HG02759 (cell line): ENCODE data around the gene NKTR.

Source experiments
- ATAC-seq: cut with Tn5 transposase; IDR thresholded peaks from one replicate; pipeline ENCODE4 v1.9.1; 2021; ENCODE audit warnings: mild to moderate bottlenecking, moderate library complexity; ENCODE audit not compliant: unreplicated experiment

The NKTR gene

GRCh38 chr3:42660898-42661297 is 60.4 kb downstream of the NKTR start:
- no peak for ATAC-seq

DNA sequence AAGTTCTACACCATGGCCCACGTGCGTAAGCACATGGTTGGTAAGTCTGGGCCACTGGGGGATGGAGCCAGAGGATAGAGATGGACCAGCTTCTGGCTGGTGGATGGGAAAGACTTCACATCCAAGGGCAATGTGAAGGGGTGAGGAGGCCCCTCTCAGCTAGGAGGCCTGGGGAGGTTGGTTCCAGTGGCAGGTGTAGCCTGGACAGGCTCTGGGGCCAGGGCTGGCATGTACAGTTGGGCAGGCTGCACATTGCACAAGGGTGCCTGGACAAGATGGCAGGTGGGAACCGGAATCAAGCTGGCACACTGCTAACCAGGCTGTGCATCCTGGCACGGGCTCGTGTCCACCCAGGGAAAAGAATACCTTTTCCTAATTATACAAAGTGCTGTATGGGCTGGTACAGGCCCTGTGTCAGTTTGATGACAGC is 61.1 kb downstream of the NKTR start:
- ATAC-seq: no peak

GRCh38 chr3:42662037-42662812 is 61.7 kb downstream of the NKTR start:
- no peak for ATAC-seq

DNA sequence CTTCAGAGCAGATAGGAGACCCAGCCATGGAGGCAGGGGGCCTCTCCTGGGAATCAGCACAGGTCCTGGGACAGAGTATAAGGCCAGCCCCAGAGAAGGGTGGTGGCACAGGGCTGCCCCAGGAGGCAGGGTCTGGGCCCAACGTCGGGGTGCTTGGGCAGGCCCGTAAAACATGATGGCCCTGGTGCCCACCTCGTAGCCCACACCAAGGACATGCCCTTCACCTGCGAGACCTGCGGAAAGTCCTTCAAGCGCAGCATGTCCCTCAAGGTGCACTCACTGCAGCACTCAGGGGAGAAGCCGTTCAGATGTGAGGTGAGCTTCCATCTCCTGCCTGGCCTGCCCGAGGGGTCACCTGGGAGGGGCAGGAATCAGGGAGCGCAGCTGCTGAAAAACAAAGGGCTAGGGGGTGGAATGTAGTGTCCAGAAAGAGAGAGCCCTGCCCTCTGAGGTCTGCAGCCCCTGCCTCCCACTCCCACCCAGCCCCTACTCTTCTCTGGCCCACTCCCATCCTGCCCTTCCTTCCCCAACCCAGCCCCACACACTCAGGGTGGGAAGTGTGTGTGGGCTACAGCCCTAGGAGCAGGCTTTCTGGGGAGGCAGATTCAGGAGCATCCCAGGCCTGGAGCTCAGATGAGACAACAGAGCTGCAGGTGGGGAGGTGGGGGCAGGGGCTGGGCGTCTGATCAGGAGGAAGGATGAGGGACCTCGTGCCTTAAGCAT is 62.5 kb downstream of the NKTR start:
- ATAC-seq: no peak

DNA sequence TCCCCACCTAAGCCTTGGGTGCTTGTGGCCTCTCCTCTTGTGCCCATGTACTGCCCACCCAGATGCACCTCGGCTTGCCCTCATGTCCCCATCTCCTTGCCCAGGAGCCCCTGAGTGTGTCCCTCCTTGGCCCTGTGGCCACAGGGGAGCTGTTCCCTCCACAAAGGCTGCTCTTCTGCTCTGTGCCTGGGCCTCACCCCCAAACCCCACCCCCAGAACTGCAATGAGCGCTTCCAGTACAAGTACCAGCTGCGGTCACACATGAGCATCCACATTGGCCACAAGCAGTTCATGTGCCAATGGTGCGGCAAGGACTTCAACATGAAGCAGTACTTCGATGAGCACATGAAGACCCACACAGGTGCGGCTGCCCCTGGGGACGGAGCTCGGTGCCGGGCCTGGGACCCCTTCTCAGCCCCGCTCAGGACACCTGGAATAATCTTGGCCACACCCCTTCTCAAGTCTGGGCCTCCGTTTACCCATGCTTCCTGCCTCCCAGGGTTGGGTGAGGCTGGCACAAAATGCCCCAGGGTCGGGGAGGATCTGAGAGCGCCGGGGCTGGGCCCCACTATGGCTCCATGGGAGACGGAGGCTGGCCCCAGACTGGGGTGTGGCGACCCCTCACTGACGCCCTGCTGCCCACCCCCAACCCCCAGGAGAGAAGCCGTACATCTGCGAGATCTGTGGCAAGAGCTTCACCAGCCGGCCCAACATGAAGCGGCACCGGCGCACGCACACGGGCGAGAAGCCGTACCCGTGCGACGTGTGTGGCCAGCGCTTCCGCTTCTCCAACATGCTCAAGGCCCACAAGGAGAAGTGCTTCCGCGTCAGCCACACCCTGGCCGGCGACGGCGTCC is 63.3 kb downstream of the NKTR start:
- no peak for ATAC-seq

GRCh38 chr3:42664438-42664803 is 63.9 kb downstream of the NKTR start:
- no peak for ATAC-seq

- ATAC-seq: no peak
These were observed 64.8 kb downstream of the NKTR start for GRCh38 chr3:42665050-42665878.

DNA sequence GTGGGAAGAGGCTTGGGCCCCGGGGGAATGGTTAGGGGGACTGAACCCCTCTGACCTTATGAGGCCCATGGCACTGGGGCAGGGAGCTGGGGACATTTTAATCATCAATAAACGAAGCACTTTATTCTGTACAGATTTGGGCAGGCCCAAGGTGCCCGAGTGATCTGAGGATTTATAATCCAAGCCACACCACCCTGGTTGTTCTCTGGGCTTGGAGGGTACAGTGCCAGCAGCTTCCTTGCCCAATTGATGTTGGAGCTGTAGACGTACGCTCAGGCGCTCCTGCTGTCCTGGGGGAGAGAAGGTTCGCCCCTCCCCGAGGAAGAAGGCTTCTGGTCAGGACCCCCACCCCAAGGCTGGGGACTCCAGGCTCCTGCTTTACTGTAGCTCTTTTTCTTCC is 65.5 kb downstream of the NKTR start:
- ATAC-seq: no peak

DNA sequence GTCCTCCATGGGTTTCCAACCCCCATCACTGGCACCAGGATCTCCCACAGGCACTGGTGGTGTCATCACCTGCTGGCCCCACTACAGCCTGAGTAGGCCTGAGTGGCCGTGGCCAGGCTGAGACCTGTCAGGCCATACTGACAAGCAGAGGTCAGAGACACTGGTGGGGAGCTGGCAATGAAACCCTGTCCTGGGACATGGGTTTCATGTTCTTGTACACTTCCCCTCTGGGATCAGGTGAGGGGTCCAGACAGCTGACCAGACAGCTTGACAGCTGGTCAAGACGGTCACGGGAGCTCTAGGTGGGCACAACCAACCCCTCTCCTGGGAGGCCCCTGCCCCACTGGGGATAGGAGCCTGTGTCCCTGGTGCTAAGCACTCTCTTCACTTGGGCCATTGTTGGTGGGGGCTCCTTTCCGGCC is 66.1 kb downstream of the NKTR start:
- no peak for ATAC-seq

DNA sequence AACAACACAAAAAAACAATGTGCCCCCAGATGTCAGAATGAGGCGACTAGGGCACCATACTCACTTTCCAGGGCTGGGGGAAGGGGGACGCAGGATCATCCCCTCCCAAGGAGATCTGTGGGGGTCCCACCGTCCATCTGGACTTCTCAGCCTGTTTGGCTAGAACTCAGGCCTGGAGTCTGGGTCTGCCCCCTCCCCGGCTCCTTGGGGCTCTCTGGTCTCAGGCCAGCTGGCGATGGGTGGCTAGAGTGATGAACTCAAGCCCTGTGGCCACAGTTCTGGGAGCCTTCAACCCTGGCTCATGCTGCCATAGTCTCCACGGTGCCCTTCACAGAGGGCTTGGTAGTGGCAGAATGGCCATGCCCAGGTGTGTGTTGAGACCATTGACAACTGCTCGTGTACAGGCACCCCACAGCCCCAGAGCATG is 66.6 kb downstream of the NKTR start:
- ATAC-seq: no peak

DNA sequence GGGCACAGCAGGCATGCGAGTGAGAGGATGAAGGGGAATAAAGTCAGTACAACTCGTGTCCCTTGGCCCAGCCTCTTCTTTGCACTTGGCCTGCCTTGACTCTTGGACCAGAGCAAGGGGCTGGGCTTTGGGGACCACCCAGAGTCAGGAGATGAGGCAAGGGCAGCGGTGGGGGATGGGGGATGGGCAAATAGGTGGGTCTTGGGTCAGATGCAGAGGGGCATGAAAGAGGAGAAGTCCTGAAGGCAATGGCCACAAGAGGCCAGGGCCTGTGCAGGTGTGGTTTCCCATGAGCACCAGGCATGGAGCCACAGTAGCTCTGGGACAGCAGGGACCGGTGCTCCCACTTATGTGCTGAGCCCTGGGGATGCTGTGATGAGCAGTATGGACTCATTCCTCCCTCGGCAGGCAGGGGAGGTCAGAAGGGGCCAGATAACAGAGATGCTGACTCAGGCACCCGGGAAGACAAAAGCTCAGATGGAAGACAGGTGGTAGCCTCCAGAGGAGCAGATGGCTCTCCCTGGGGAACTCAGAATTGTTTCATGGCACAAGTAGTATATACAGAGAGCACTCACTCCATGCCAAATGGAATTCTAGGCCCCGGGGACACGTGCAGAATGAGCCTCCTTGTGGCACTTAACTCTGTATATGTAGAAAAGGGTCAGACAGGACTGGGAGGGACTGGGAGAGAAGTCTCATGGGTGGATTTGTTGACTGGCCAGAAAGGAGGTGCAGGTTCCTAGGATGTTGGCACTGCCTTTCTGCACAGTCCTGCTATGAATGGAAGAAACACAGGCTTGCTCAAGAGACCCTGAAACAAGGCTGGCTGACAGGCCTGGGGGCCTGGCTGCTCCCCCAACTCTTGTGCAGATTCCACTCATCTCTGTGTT is 67.3 kb downstream of the NKTR start:
- no peak for ATAC-seq

DNA sequence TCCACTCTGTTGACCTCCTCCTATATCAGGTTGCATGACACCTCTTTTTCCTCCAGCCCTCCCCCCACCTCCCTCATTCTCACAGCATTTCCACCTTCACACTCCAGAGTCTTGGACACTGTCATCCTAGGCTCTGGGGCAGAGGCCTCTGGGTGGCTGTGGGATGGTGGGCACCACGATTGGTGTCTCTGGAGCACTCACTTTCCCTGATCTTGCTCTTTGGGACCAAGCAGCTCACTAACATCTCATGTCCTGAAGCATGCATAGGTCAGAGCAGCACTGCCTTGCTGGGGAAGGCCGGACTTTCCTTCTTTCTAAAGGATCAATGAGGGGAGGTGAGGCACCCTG is 67.9 kb downstream of the NKTR start:
- no peak for ATAC-seq

DNA sequence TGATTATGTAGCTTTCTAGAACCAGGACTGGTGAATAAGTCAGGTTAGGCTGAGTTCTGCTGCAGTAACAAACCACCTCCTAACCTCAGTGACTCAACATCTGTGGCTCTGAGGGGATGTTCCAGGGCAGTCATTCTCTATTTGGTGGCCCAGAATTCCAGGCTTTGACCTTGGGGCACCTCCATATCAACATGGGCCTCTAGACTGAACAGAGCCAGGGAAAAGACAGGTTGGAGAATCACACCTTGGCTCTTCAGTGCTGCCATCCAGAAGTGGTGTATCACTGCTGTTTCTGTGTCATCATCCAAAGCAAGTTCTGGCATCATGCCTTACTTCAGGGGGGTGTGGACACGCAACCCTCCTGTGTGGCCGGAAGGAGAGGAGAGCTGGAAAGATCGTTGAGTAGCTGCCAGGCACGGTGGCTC is 68.3 kb downstream of the NKTR start:
- ATAC-seq: no peak

DNA sequence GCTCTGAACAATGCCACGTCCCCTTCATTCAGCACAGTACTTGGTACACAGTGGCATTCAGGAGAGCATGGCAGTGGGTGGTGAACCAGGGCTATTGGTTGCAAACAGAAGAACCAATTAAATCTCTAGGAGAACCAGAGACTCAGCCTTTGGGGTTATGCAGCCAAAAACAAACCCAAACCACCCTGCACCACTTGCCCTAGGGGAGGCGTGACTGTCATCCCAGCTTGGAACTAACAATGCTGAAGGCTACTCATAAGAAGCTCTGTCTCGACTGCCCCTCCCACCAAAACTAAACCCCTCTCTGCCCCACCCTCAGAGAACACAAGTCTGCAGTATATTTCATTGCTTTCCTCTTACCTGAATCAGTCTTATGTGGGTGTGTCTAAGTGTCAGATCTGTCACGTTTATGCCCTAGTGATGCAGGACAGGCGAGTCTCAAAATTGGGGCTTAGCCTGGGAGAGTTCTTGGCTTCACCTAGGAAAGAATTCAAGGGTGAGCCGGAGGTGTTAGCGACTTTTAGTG is 69.6 kb downstream of the NKTR start:
- ATAC-seq: no peak

DNA sequence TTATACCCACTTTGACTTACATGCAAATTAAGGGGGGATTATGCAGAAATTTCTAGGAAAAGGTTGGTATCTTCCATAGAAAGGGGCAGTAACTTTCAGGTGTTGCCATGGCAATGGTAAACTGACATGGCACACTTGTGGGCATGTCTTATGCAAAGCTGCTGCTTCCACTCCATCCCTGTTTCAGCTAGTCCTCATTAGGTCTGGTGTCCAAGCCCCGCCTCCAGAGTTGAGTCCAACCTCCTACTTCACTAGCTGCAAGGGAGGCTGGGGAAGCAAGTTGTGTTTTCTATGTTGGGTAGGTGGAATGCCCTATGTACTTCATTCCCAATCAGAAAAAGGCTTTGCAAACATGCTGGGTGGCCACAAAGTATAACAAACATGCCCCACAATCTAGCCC is 70.2 kb downstream of the NKTR start:
- ATAC-seq: no peak

DNA sequence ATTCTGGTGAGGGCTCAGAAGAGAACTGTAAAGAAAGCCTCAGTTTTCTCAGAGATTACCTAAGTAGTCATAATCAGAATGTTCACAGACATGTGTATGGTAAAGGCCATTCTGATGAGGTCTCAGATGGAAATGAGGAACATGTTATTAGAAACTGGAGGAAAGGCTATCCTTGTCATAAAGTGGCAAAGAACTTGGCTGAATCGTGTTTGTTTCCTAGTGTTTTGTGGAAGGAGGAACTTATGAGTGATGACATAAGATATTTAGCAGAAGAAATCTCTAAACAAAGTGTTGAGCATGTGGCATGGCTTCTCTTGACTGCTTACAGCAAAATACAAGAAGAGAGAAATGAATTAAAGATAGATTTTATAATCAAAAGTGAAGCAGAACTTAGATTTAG is 72.0 kb downstream of the NKTR start:
- ATAC-seq: no peak

GRCh38 chr3:42673082-42673481 is 72.6 kb downstream of the NKTR start:
- no peak for ATAC-seq

GRCh38 chr3:42674146-42674545 is 73.7 kb downstream of the NKTR start:
- no peak for ATAC-seq

DNA sequence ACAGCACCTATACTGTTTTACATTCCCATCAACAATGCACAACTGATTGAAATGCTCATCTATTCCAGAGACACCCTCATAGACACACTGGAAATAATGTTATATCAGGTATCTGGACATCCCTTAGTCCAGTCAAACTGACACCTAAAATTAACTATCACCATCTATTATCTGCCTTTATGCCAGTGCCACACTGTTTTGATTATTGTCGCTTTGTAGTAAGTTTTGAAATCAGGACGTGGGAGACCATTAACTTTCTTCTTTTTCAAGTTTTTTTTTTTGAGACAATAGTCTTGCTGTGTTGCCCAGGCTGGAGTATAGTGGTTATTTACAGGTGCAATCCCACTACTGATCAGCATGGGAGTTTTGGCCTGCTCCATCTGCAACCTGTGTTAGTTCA is 75.4 kb downstream of the NKTR start:
- ATAC-seq: no peak

DNA sequence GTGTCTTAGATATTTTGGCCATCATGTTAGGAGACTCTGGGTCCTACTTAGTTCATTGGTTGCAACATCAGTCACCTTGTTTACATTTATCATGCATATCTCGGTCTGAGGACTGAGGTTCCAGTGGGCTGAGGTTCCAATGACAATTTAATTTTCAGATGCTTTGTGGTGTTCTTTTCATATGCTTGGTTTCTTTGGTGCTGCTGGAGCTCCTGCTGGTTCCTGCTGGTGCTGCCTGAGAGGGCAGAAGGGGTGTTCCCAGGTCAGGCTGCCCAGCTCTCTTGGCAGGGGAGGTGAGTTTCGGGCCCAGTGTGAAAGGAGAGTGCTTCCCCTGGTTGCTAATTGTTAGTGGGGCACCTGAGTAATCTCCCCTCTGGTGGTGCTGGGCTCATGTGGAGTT is 78.0 kb downstream of the NKTR start:
- ATAC-seq: no peak
